ENCODE measurements around the gene MAG. TPM values are rescaled to one million over a fixed set of nuclear protein-coding genes. Genes with fewer than 3 reads are reported as not detected.

The MAG gene
- total and polyA plus RNA-seq, 2 of the 8 experiments (the other 6 are each of a cell fraction or from before 2014, with no cell fraction given), result 0.20 to 1.3 TPM

DNA sequence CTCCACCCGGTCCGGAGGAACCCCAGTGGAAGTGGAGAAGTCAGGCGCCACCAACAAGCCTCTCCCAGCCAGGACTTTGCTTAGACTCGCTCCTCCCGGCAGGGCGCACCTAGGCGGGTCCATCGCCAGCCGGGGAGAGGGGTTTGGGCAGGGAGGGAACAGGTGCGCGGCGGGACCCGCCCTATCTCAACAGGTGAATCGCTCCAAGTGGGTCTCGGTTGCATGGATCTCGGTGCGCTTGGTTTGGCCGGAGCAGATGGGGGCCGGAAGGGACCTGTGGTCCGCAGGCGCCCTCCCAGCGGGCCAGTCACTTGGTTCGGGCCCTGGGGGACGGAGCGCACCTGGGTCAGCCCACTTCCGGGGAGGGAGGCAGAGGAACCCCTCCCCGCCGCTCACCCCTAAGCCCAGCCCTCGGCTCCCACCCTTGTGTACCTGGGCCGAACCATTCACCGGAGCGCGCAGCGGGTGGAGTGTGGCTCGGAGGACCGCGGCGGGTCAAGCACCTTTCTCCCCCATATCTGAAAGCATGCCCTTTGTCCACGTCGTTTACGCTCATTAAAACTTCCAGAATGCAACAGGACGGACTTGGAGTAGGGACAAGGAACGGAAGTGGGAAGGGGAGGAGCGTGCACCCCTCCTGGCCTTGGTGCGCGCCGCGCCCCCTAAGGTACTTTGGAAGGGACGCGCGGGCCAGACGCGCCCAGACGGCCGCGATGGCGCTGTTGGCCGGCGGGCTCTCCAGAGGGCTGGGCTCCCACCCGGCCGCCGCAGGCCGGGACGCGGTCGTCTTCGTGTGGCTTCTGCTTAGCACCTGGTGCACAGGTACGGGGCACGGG is 43.4 kb upstream of the MAG start, which contains the start of gene LSR (continued):
- TF ChIP-seq SAP30 (IDR thresholded peaks at IDR 0.05; ENCODE audit: insufficient read depth, insufficient replicate concordance, low read length), result no peak
- TF ChIP-seq RNF2 (IDR thresholded peaks at IDR 0.05; ENCODE audit: borderline replicate concordance, low read depth, low read length, missing control alignments, poor library complexity, severe bottlenecking), result no peak
- TF ChIP-seq RBBP5 (IDR thresholded peaks at IDR 0.05; ENCODE audit: borderline replicate concordance, low read depth, low read length), result no peak; the same call in 1 of the 2 replicates
- TF ChIP-seq SP2 (IDR thresholded peaks at IDR 0.05; ENCODE audit: low read length), result no peak
- peak; percentile 99 for TF ChIP-seq TAF7 (optimal IDR thresholded peaks at IDR 0.05; ENCODE audit: borderline replicate concordance, low read depth, low read length)
- peak; percentile 98 for TF ChIP-seq TBP (IDR thresholded peaks at IDR 0.05; ENCODE audit: low read depth, low read length)
- TF ChIP-seq EP300 (IDR thresholded peaks at IDR 0.05; ENCODE audit: borderline replicate concordance in 1 of 2, low read depth in 2 of 2, low read length in 2 of 2), result peak in 1 of 2 experiments; percentile 97; a peak in 2 of 3 replicates
- no peak for TF ChIP-seq BCL11A (IDR thresholded peaks at IDR 0.05; ENCODE audit: low read depth in 2 of 2, low read length in 2 of 2)
- no peak for TF ChIP-seq CTBP2 (IDR thresholded peaks at IDR 0.05; ENCODE audit: borderline replicate concordance, insufficient read depth, insufficient read length, low read length)
- no peak for TF ChIP-seq CREB1 (IDR thresholded peaks at IDR 0.05)
- peak; percentile 96 for TF ChIP-seq POLR2AphosphoS5 (IDR thresholded peaks at IDR 0.05; ENCODE audit: low read depth, low read length)
- no peak for TF ChIP-seq KDM4A (IDR thresholded peaks at IDR 0.05; ENCODE audit: low read depth, low read length, severe bottlenecking)
- TF ChIP-seq SP1 (IDR thresholded peaks at IDR 0.05; ENCODE audit: low read depth, low read length), result peak; percentile 84
- no peak for TF ChIP-seq SUZ12 (IDR thresholded peaks at IDR 0.05; ENCODE audit: low read length)
- no peak for TF ChIP-seq CBX5 (IDR thresholded peaks at IDR 0.05; ENCODE audit: low read depth, low read length)

Measured in H1 (cell line).